Measurements from ENCODE around the gene LSAMP. TPM values are rescaled to one million over a fixed set of nuclear protein-coding genes. Genes with fewer than 3 reads are reported as not detected.

The LSAMP gene
- total and polyA plus RNA-seq, 4 experiments from 2014 or later, result not detected

GRCh38 chr3:116291141-116291540, 154.1 kb downstream of the LSAMP start:
- H3K4me3 Mint-ChIP-seq, result no peak overlapping the region
- Histone ChIP-seq H3K36me3 (ENCODE audit: insufficient read depth, low read length) (no peaks in the 10 kb centered on the region), H3K27ac (ENCODE audit: low read depth, low read length) (no peak overlapping the region), H3K27me3 (ENCODE audit: insufficient read depth, low read length) (no peaks in the 10 kb centered on the region), H3K4me3 (ENCODE audit: low read length in 2 of 2) (no peak overlapping the region), H3K4me1 (ENCODE audit: insufficient read depth, low read length) (no peaks in the 10 kb centered on the region), H3K9me3 (ENCODE audit: control insufficient read depth in 1 of 2, low read length in 2 of 2) (no peaks in the 10 kb centered on the region)
- H3K4me1 Mint-ChIP-seq, result no peaks in the 10 kb centered on the region
- no peaks in the 10 kb centered on the region for H3K36me3 Mint-ChIP-seq
- H3K9me3 Mint-ChIP-seq, result peaks cover 0 to 3% (median 0%) of the 10 kb centered on the region in 8 donors
- no peaks in the 10 kb centered on the region for H3K27me3 Mint-ChIP-seq
- no peak for DNase-seq
- H3K27ac Mint-ChIP-seq, result no peak overlapping the region
- POLR2A ChIA-PET (ENCODE audit: partially characterized antibody), result no interaction called here
- CTCF ChIA-PET (ENCODE audit: partially characterized antibody), result no interaction called here
- intact Hi-C loops (cut with micrococcal nuclease), result no loop called here

GRCh38 chr3:116288485-116288884, 156.8 kb downstream of the LSAMP start:
- H3K36me3 ChIP-seq (ENCODE audit: insufficient read depth, low read length), result no peaks in the 10 kb centered on the region
- Mint-ChIP-seq H3K27me3 (no peaks in the 10 kb centered on the region), H3K27ac (no peak overlapping the region), H3K4me1 (no peaks in the 10 kb centered on the region), H3K36me3 (no peaks in the 10 kb centered on the region), H3K4me3 (no peak overlapping the region), H3K9me3 (peaks cover 0 to 3% (median 0%) of the 10 kb centered on the region in 8 donors)
- no peaks in the 10 kb centered on the region for H3K9me3 ChIP-seq (ENCODE audit: control insufficient read depth in 1 of 2, low read length in 2 of 2)
- intact Hi-C loops (cut with micrococcal nuclease), result no loop called here
- DNase-seq, result no peak
- no peaks in the 10 kb centered on the region for H3K27me3 ChIP-seq (ENCODE audit: insufficient read depth, low read length)
- no peak overlapping the region for H3K27ac ChIP-seq (ENCODE audit: low read depth, low read length)
- H3K4me3 ChIP-seq (ENCODE audit: low read length in 2 of 2), result no peak overlapping the region
- no peaks in the 10 kb centered on the region for H3K4me1 ChIP-seq (ENCODE audit: insufficient read depth, low read length)
- CTCF ChIA-PET (ENCODE audit: partially characterized antibody), result no interaction called here
- POLR2A ChIA-PET (ENCODE audit: partially characterized antibody), result no interaction called here

DNA sequence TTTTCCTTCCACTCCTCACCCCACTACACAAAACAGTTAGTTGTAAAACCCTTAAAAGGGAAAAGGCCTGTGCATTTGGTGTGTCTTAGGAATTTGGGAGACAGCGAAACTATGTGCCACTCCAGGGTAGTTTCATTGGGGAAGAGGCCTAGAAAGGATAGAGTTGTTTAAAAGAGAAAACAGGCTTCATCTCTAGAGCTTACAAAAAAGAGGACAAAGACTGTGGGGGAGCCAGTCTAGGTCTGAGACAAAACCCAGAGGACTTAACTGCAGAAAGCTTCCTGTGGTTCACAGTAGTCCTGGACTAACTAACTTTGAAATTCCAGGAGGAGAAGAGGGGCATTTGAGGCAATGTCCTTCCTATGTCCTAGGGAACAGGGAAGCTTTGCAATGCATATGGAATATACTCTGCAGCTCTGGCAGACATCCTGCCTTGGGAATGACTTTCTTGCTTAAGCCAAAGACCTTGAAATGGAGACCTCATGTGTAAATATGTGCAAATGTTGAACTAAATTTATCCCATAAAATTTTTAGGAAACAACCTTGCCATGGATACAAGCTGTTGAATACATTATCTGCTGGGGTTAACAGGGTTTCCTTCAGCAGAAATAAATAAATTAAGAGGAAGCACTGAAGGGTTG, 159.4 kb downstream of the LSAMP start:
- no peaks in the 10 kb centered on the region for H3K27me3 Mint-ChIP-seq
- ChIA-PET POLR2A (ENCODE audit: partially characterized antibody) (no interaction called here), CTCF (ENCODE audit: partially characterized antibody) (no interaction called here)
- Histone ChIP-seq H3K9me3 (ENCODE audit: control insufficient read depth in 1 of 2, low read length in 2 of 2) (no peaks in the 10 kb centered on the region), H3K4me3 (ENCODE audit: low read length in 2 of 2) (no peak overlapping the region), H3K27me3 (ENCODE audit: insufficient read depth, low read length) (no peaks in the 10 kb centered on the region), H3K4me1 (ENCODE audit: insufficient read depth, low read length) (no peaks in the 10 kb centered on the region), H3K27ac (ENCODE audit: low read depth, low read length) (no peak overlapping the region), H3K36me3 (ENCODE audit: insufficient read depth, low read length) (no peaks in the 10 kb centered on the region)
- H3K36me3 Mint-ChIP-seq, result no peaks in the 10 kb centered on the region
- no peak overlapping the region for H3K27ac Mint-ChIP-seq
- no peak for DNase-seq
- intact Hi-C loops (cut with micrococcal nuclease), result no loop called here
- H3K9me3 Mint-ChIP-seq, result peaks cover 0 to 3% (median 0%) of the 10 kb centered on the region in 8 donors
- H3K4me3 Mint-ChIP-seq, result no peak overlapping the region
- no peaks in the 10 kb centered on the region for H3K4me1 Mint-ChIP-seq

- Histone ChIP-seq H3K9me3 (ENCODE audit: control insufficient read depth in 1 of 2, low read length in 2 of 2) (no peaks in the 10 kb centered on the region), H3K4me3 (ENCODE audit: low read length in 2 of 2) (no peak overlapping the region), H3K27me3 (ENCODE audit: insufficient read depth, low read length) (no peaks in the 10 kb centered on the region), H3K4me1 (ENCODE audit: insufficient read depth, low read length) (no peaks in the 10 kb centered on the region), H3K36me3 (ENCODE audit: insufficient read depth, low read length) (no peaks in the 10 kb centered on the region), H3K27ac (ENCODE audit: low read depth, low read length) (no peak overlapping the region)
- no peak overlapping the region for H3K4me3 Mint-ChIP-seq
- H3K27me3 Mint-ChIP-seq, result no peaks in the 10 kb centered on the region
- CTCF ChIA-PET (ENCODE audit: partially characterized antibody), result no interaction called here
- no peak for DNase-seq
- POLR2A ChIA-PET (ENCODE audit: partially characterized antibody), result no interaction called here
- H3K4me1 Mint-ChIP-seq, result no peaks in the 10 kb centered on the region
- H3K36me3 Mint-ChIP-seq, result no peaks in the 10 kb centered on the region
- peaks cover 0 to 4% (median 0%) of the 10 kb centered on the region in 8 donors for H3K9me3 Mint-ChIP-seq
- intact Hi-C loops (cut with micrococcal nuclease), result no loop called here
- H3K27ac Mint-ChIP-seq, result no peak overlapping the region
These were observed 163.8 kb downstream of the LSAMP start for GRCh38 chr3:116281313-116282143.

DNA sequence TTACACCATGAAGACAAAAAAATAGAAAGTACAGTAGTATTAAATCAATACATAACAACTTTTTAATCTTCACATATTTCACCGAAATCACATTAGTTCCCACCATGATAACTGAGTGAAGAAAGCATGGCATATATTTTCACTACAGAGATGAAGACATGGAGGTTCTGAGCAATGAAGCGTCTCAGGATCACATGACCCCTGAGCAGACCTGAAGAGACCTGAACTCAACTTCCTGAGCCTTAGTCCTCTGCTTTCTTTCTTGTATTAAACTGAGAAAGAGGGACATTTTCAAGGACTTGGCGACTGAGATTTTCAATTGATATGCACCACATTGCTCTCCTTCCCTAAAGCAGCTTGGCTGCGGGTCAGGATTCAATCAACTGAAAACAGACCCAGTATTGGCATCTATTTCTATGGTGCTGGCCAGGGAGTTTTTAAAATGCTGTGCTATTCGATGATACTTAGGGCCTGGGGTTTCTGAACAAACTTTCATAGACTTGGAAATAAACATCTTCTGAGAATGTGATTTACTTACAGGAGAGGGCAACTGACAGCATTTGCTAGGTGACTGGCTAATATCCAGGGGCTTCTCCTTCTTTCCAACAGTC, 165.1 kb downstream of the LSAMP start:
- H3K27me3 ChIP-seq (ENCODE audit: insufficient read depth, low read length), result no peaks in the 10 kb centered on the region
- no peak for DNase-seq
- Mint-ChIP-seq H3K27ac (no peak overlapping the region), H3K9me3 (peaks cover 0 to 4% (median 0%) of the 10 kb centered on the region in 8 donors), H3K4me1 (no peaks in the 10 kb centered on the region), H3K36me3 (no peaks in the 10 kb centered on the region), H3K4me3 (no peak overlapping the region), H3K27me3 (no peaks in the 10 kb centered on the region)
- intact Hi-C loops (cut with micrococcal nuclease), result no loop called here
- ChIA-PET CTCF (ENCODE audit: partially characterized antibody) (no interaction called here), POLR2A (ENCODE audit: partially characterized antibody) (no interaction called here)
- no peaks in the 10 kb centered on the region for H3K9me3 ChIP-seq (ENCODE audit: control insufficient read depth in 1 of 2, low read length in 2 of 2)
- no peak overlapping the region for H3K27ac ChIP-seq (ENCODE audit: low read depth, low read length)
- H3K4me3 ChIP-seq (ENCODE audit: low read length in 2 of 2), result no peak overlapping the region
- no peaks in the 10 kb centered on the region for H3K4me1 ChIP-seq (ENCODE audit: insufficient read depth, low read length)
- H3K36me3 ChIP-seq (ENCODE audit: insufficient read depth, low read length), result no peaks in the 10 kb centered on the region

DNA sequence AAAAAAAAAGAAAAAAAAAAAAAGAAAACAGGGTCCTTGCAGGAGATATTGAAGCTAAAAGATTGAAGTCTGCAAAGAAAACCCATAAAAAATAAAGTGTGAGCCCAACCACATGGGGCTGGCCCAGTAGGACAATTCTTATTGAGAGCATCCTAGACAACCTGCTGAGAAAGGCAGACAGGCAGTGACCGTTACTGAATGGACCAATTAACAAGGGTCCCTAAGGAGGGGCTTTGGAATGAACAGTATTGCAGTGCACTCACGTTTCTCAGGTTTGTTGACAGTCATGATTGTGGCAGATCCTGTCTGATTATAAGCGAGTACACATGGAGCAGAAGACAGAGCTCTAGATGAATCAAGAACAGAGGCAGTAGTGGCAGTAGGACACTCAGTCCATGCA, 168.6 kb downstream of the LSAMP start:
- peaks cover 0 to 2% of the 10 kb centered on the region in 2 donors for H3K27me3 Mint-ChIP-seq
- intact Hi-C loops (cut with micrococcal nuclease), result no loop called here
- H3K36me3 Mint-ChIP-seq, result no peaks in the 10 kb centered on the region
- no peak overlapping the region for H3K4me3 Mint-ChIP-seq
- Histone ChIP-seq H3K4me1 (ENCODE audit: insufficient read depth, low read length) (no peaks in the 10 kb centered on the region), H3K36me3 (ENCODE audit: insufficient read depth, low read length) (no peaks in the 10 kb centered on the region), H3K9me3 (ENCODE audit: control insufficient read depth in 1 of 2, low read length in 2 of 2) (no peaks in the 10 kb centered on the region), H3K27me3 (ENCODE audit: insufficient read depth, low read length) (no peaks in the 10 kb centered on the region), H3K27ac (ENCODE audit: low read depth, low read length) (no peak overlapping the region), H3K4me3 (ENCODE audit: low read length in 2 of 2) (no peak overlapping the region)
- no peak overlapping the region for H3K27ac Mint-ChIP-seq
- H3K9me3 Mint-ChIP-seq, result peaks cover 0 to 4% (median 0%) of the 10 kb centered on the region in 8 donors
- no peak for DNase-seq
- H3K4me1 Mint-ChIP-seq, result no peaks in the 10 kb centered on the region
- POLR2A ChIA-PET (ENCODE audit: partially characterized antibody), result no interaction called here
- CTCF ChIA-PET (ENCODE audit: partially characterized antibody), result no interaction called here

GRCh38 chr3:116270056-116270455, 175.2 kb downstream of the LSAMP start:
- no peaks in the 10 kb centered on the region for H3K27me3 ChIP-seq (ENCODE audit: insufficient read depth, low read length)
- H3K9me3 ChIP-seq (ENCODE audit: control insufficient read depth in 1 of 2, low read length in 2 of 2), result no peaks in the 10 kb centered on the region
- H3K4me1 ChIP-seq (ENCODE audit: insufficient read depth, low read length), result no peaks in the 10 kb centered on the region
- no peaks in the 10 kb centered on the region for H3K4me1 Mint-ChIP-seq
- POLR2A ChIA-PET (ENCODE audit: partially characterized antibody), result no interaction called here
- H3K4me3 Mint-ChIP-seq, result no peak overlapping the region
- H3K36me3 ChIP-seq (ENCODE audit: insufficient read depth, low read length), result no peaks in the 10 kb centered on the region
- no peak overlapping the region for H3K27ac Mint-ChIP-seq
- CTCF ChIA-PET (ENCODE audit: partially characterized antibody), result no interaction called here
- H3K9me3 Mint-ChIP-seq, result peaks cover 0 to 3% (median 0%) of the 10 kb centered on the region in 8 donors
- H3K27ac ChIP-seq (ENCODE audit: low read depth, low read length), result no peak overlapping the region
- no peak for DNase-seq
- intact Hi-C loops (cut with micrococcal nuclease), result no loop called here
- H3K27me3 Mint-ChIP-seq, result peaks cover 0 to 2% of the 10 kb centered on the region in 2 donors
- H3K36me3 Mint-ChIP-seq, result no peaks in the 10 kb centered on the region
- no peak overlapping the region for H3K4me3 ChIP-seq (ENCODE audit: low read length in 2 of 2)

Data from CD4-positive, alpha-beta memory T cell (primary cell).